Myocyte (in vitro differentiated cells): ENCODE data around the gene NREP. TPM values are rescaled to one million over a fixed set of nuclear protein-coding genes. Genes with fewer than 3 reads are reported as not detected.

Experiments used
- DNase-seq: peaks from one replicate; pipeline ENCODE4 v3.0.0-alpha.2; 2012; ENCODE audit warnings: low read depth
- total RNA-seq: library from RNA; depleted of rRNA; stranded (reverse); fragments of >200 nt; gene quantifications from 2 replicates; pipeline ENCODE4 v1.2.3, GENCODE V29; 2014

Gene NREP
- total RNA-seq, 1 donor from 2014 or later, result 169 TPM

- no peak for DNase-seq
These were observed 8.9 kb upstream of the NREP start for GRCh38 chr5:111765613-111766571.

GRCh38 chr5:111764019-111764418, 7.0 kb upstream of the NREP start:
- DNase-seq, result no peak

- no peak for DNase-seq
These were observed 5.9 kb upstream of the NREP start for GRCh38 chr5:111762895-111763294.

- no peak for DNase-seq
These were observed 1.3 kb upstream of the NREP start for GRCh38 chr5:111758284-111758628.

GRCh38 chr5:111757355-111758283, 625 bp upstream of the NREP start:
- DNase-seq, result peak; percentile 97

GRCh38 chr5:111755942-111756381, 1.0 kb downstream of the NREP start:
- peak; percentile 77 for DNase-seq

- DNase-seq, result no peak
These were observed 1.6 kb downstream of the NREP start for GRCh38 chr5:111755345-111755941.

- no peak for DNase-seq
These were observed 3.0 kb downstream of the NREP start for GRCh38 chr5:111753884-111754589.

GRCh38 chr5:111752426-111752965, 4.5 kb downstream of the NREP start:
- no peak for DNase-seq

- DNase-seq, result no peak
These were observed 7.5 kb downstream of the NREP start for GRCh38 chr5:111749303-111750026.

GRCh38 chr5:111748304-111748763, 8.7 kb downstream of the NREP start:
- DNase-seq, result peak; percentile 95

- DNase-seq, result no peak
These were observed 9.7 kb downstream of the NREP start for GRCh38 chr5:111747337-111747736.

- DNase-seq, result no peak
These were observed 10.2 kb downstream of the NREP start for GRCh38 chr5:111746791-111747190.

- no peak for DNase-seq
These were observed 11.8 kb downstream of the NREP start for GRCh38 chr5:111745075-111745739.

- DNase-seq, result no peak
These were observed 12.5 kb downstream of the NREP start for GRCh38 chr5:111744455-111744854.

GRCh38 chr5:111743988-111744387, 13.0 kb downstream of the NREP start:
- DNase-seq, result no peak

- no peak for DNase-seq
These were observed 13.5 kb downstream of the NREP start for GRCh38 chr5:111743512-111743911.

- DNase-seq, result peak; percentile 61
These were observed 14.6 kb downstream of the NREP start for GRCh38 chr5:111742177-111742994.
